Ureter (tissue), 1 donor: ENCODE measurements around the gene VTI1A. TPM values are rescaled to one million over a fixed set of nuclear protein-coding genes. Genes with fewer than 3 reads are reported as not detected.

Experiments used
- DNase-seq: peaks from one replicate; pipeline ENCODE4 v3.0.0-alpha.2; 2020; ENCODE audit warnings: low spot score
- total RNA-seq: library from RNA; stranded (reverse); gene quantifications from one replicate; pipeline ENCODE4 v1.2.4, GENCODE V29; 2023
- donor health status: DM: yes; HTN: yes; CAD: no.

Gene VTI1A
- total RNA-seq, 1 donor from 2014 or later: 50.4 TPM

- no peak for DNase-seq
Measured at GRCh38 chr10:112807013-112807412, 360.0 kb downstream of the VTI1A start.

- no peak for DNase-seq
Measured at GRCh38 chr10:112809736-112810135, 362.7 kb downstream of the VTI1A start.

- DNase-seq: no peak
Measured at GRCh38 chr10:112810711-112811151, 363.7 kb downstream of the VTI1A start.

- no peak for DNase-seq
Measured at GRCh38 chr10:112811741-112812551, 364.9 kb downstream of the VTI1A start.

- no peak for DNase-seq
Measured at GRCh38 chr10:112812586-112812985, 365.6 kb downstream of the VTI1A start.

- no peak for DNase-seq
Measured at GRCh38 chr10:112813866-112814591, 367.0 kb downstream of the VTI1A start.

GRCh38 chr10:112815269-112816032, 368.4 kb downstream of the VTI1A start:
- DNase-seq: no peak

GRCh38 chr10:112816033-112816430, 369.0 kb downstream of the VTI1A start:
- no peak for DNase-seq

GRCh38 chr10:112816891-112817290, 369.9 kb downstream of the VTI1A start:
- DNase-seq: no peak

GRCh38 chr10:112817981-112818777, 371.2 kb downstream of the VTI1A start:
- no peak for DNase-seq

- DNase-seq: no peak
Measured at GRCh38 chr10:112819231-112819630, 372.2 kb downstream of the VTI1A start.

- DNase-seq: no peak
Measured at GRCh38 chr10:112820320-112820719, 373.3 kb downstream of the VTI1A start.

- DNase-seq: no peak
Measured at GRCh38 chr10:112821038-112821437, 374.0 kb downstream of the VTI1A start.

GRCh38 chr10:112821663-112822062, 374.6 kb downstream of the VTI1A start:
- no peak for DNase-seq

GRCh38 chr10:112823007-112823406, 376.0 kb downstream of the VTI1A start:
- DNase-seq: no peak

GRCh38 chr10:112823604-112824003, 376.6 kb downstream of the VTI1A start:
- DNase-seq: no peak

- no peak for DNase-seq
Measured at GRCh38 chr10:112826018-112826697, 379.1 kb downstream of the VTI1A start.

- no peak for DNase-seq
Measured at GRCh38 chr10:112827086-112827485, 380.1 kb downstream of the VTI1A start.

- DNase-seq: no peak
Measured at GRCh38 chr10:112827951-112828350, 380.9 kb downstream of the VTI1A start.

- DNase-seq: no peak
Measured at GRCh38 chr10:112831859-112832258, 384.8 kb downstream of the VTI1A start.

GRCh38 chr10:112832361-112832878, 385.4 kb downstream of the VTI1A start:
- no peak for DNase-seq
